Left lung (tissue), 10 donors: Measurements from ENCODE around the gene LHFPL2. TPM values are rescaled to one million over a fixed set of nuclear protein-coding genes. Genes with fewer than 3 reads are reported as not detected.

Experiments
- ATAC-seq: fragments of 200-7000 bp; cut with Tn5 transposase; one replicate; pipeline ENCODE4 v1.9.1; 2020; ENCODE audit warnings: moderate library complexity
- DNase-seq, 4 donors: peaks; one replicate each; pipeline ENCODE4 v3.0.0-alpha.2; 2013 to 2020
- H3K27ac ChIP-seq, 2 donors: fragments of 200-600 bp; sonication (generic) in 1 of 2; one replicate each; pipeline versions ENCODE4 v1.5.0 to v1.8.0; 2020 to 2021
- H3K27me3 ChIP-seq, 2 donors: fragments of 200-600 bp; sonication (generic) in 1 of 2; one replicate each; pipeline versions ENCODE4 v1.5.0 to v1.8.0; 2020 to 2021
- H3K36me3 ChIP-seq, 2 donors: fragments of 200-600 bp; sonication (generic) in 1 of 2; one replicate each; pipeline versions ENCODE4 v1.5.0 to v1.8.0; 2020 to 2021
- H3K4me1 ChIP-seq, 2 donors: fragments of 200-600 bp; one replicate each; pipeline ENCODE4 v1.8.0; 2021
- H3K4me3 ChIP-seq, 2 donors: fragments of 200-600 bp; sonication (generic) in 1 of 2; one replicate each; pipeline versions ENCODE4 v1.5.0 to v1.8.0; 2020 to 2021; ENCODE audit warnings: mild to moderate bottlenecking in 1 of 2
- H3K9me3 ChIP-seq, 2 donors: fragments of 200-600 bp; sonication (generic) in 1 of 2; one replicate each; pipeline versions ENCODE4 v1.5.0 to v1.8.0; 2020 to 2021
- intact Hi-C, 2 donors: fragments of 100-400 bp; cut with DNase I; formaldehyde crosslinking; loops; one replicate each; pipeline versions ENCODE4 v1.11.2 to v1.14.2; 2022
- polyA plus RNA-seq, 6 donors: library from polyadenylated mRNA; unstranded; fragments of 120-200 nt; gene quantifications; one replicate each; pipeline ENCODE4 v1.2.1, GENCODE V29; 2013; ENCODE audit not compliant: insufficient read length in 6 of 6
- total RNA-seq, 2 donors: library from RNA; stranded (reverse); fragmentation: NEBNext Ultra II Directional; extraction: Animal tissue kit (Norgen Biotek cat#: 25700); gene quantifications; one replicate each; pipeline ENCODE4 v1.2.1, GENCODE V29; 2021
- TF ChIP-seq, protein P1 (sequence below), 2 donors: fragments of 200-600 bp; sonication (generic) in 1 of 2; IDR thresholded peaks; one replicate each; pipeline versions ENCODE4 v1.5.0 to v1.8.0; 2021; ENCODE audit warnings: antibody characterized with exemption in 2 of 2
- donor health status: DM: no; HTN: yes; CAD: no.
- donor health status: DM: no; HTN: no; CAD: no.

The LHFPL2 gene
- total and polyA plus RNA-seq, 8 donors, result 39.6 to 89.9 (median 48.9) TPM

GRCh38 chr5:78521455-78521854 lies 127.1 kb downstream of the LHFPL2 start:
- TF ChIP-seq, protein P1, sequence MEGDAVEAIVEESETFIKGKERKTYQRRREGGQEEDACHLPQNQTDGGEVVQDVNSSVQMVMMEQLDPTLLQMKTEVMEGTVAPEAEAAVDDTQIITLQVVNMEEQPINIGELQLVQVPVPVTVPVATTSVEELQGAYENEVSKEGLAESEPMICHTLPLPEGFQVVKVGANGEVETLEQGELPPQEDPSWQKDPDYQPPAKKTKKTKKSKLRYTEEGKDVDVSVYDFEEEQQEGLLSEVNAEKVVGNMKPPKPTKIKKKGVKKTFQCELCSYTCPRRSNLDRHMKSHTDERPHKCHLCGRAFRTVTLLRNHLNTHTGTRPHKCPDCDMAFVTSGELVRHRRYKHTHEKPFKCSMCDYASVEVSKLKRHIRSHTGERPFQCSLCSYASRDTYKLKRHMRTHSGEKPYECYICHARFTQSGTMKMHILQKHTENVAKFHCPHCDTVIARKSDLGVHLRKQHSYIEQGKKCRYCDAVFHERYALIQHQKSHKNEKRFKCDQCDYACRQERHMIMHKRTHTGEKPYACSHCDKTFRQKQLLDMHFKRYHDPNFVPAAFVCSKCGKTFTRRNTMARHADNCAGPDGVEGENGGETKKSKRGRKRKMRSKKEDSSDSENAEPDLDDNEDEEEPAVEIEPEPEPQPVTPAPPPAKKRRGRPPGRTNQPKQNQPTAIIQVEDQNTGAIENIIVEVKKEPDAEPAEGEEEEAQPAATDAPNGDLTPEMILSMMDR (IDR thresholded peaks at IDR 0.05), result no peak
- ATAC-seq (no peak), DNase-seq (no peak)
- no peaks in the 10 kb centered on the region for H3K27me3 ChIP-seq
- intact Hi-C loops, result no loop called here
- H3K4me1 ChIP-seq, result peaks cover 19 to 57% of the 10 kb centered on the region in 2 donors
- no peaks in the 10 kb centered on the region for H3K9me3 ChIP-seq
- no peak overlapping the region for H3K4me3 ChIP-seq
- no peaks in the 10 kb centered on the region for H3K36me3 ChIP-seq
- no peak overlapping the region for H3K27ac ChIP-seq

DNA sequence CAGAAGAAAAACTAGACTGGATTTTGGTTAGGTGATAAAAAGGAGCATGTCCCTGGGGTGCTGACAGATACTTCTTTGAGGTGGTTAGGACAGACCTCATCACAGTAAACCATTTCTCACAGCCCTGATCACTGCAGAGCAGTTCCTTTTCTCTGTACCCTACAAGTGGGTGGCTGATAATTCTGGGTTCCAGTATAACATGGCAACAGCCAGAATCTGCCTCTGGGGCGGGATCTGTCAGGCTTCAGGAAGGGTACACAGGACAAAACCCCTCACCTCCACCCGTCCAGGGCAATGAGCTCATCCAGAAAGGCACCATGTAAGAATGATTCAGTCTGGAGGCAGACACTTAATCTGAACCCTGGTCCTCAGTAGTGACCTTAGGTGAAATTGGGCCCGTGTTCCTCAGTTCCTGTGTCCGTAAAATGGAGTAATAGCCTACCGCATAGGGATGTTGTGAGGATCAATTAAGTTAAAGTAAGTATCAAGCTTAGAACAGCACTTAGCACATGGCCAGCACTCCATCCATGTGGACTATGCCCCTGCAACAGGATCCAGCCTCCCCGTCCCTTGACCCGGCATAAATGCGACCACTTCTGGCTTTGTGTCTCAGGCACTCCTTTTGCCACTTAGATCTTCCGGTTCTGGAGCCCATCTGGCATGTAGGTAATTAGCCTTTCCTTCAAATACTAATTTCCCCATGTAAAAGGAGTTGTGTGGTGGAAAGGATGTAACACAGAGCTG lies 129.2 kb downstream of the LHFPL2 start:
- Histone ChIP-seq H3K9me3 (no peaks in the 10 kb centered on the region), H3K27ac (peak overlapping the region; percentile 54 to 65), H3K4me3 (no peak overlapping the region), H3K36me3 (no peaks in the 10 kb centered on the region), H3K4me1 (peaks cover 15 to 37% of the 10 kb centered on the region in 2 donors), H3K27me3 (no peaks in the 10 kb centered on the region)
- intact Hi-C loops, result no loop called here
- peak; percentile 3 for ATAC-seq
- TF ChIP-seq, protein P1 (IDR thresholded peaks at IDR 0.05), result no peak
- no peak for DNase-seq

- H3K27me3 ChIP-seq, result no peaks in the 10 kb centered on the region
- H3K9me3 ChIP-seq, result no peaks in the 10 kb centered on the region
- H3K4me1 ChIP-seq, result peaks cover 15 to 33% of the 10 kb centered on the region in 2 donors
- intact Hi-C loops, result no loop called here
- no peak overlapping the region for H3K4me3 ChIP-seq
- peaks cover 0 to 3% of the 10 kb centered on the region in 2 donors for H3K36me3 ChIP-seq
- TF ChIP-seq, protein P1 (IDR thresholded peaks at IDR 0.05), result no peak
- peak in 3 of 4 donors; percentile 69 to 79 (median 71) for DNase-seq
- H3K27ac ChIP-seq, result peak overlapping the region; percentile 54 to 65
- peak; percentile 98 for ATAC-seq
Measured at GRCh38 chr5:78518365-78519197, 130.0 kb downstream of the LHFPL2 start.

GRCh38 chr5:78515670-78516069 lies 132.9 kb downstream of the LHFPL2 start:
- Histone ChIP-seq H3K4me3 (no peak overlapping the region), H3K27me3 (no peaks in the 10 kb centered on the region), H3K9me3 (no peaks in the 10 kb centered on the region), H3K4me1 (peaks cover 24 to 46% of the 10 kb centered on the region in 2 donors), H3K27ac (no peak overlapping the region), H3K36me3 (peaks cover 0 to 3% of the 10 kb centered on the region in 2 donors)
- DNase-seq (no peak), ATAC-seq (no peak)
- intact Hi-C loops, result no loop called here
- TF ChIP-seq, protein P1 (IDR thresholded peaks at IDR 0.05), result no peak
